Left forelimb (tissue), 1 donor: ENCODE results near the gene GNAI1.

Experiments used
- DNase-seq: peaks from one replicate; pipeline ENCODE4 v3.0.0-alpha.2; 2018; ENCODE audit warnings: low spot score

Gene GNAI1

GRCh38 chr7:80159802-80160201 is 25.2 kb downstream of the GNAI1 start:
- no peak for DNase-seq

- DNase-seq: no peak
These were observed 26.8 kb downstream of the GNAI1 start for GRCh38 chr7:80161466-80161865.

- DNase-seq: no peak
These were observed 30.5 kb downstream of the GNAI1 start for GRCh38 chr7:80165177-80165576.

- DNase-seq: no peak
These were observed 35.8 kb downstream of the GNAI1 start for GRCh38 chr7:80170445-80170844.

- no peak for DNase-seq
These were observed 37.8 kb downstream of the GNAI1 start for GRCh38 chr7:80172387-80172786.

- no peak for DNase-seq
These were observed 41.1 kb downstream of the GNAI1 start for GRCh38 chr7:80175744-80176143.

- no peak for DNase-seq
These were observed 46.8 kb downstream of the GNAI1 start for GRCh38 chr7:80181411-80181810.

- DNase-seq: no peak
These were observed 48.1 kb downstream of the GNAI1 start for GRCh38 chr7:80182630-80183276.

GRCh38 chr7:80183351-80183750 is 48.7 kb downstream of the GNAI1 start:
- DNase-seq: no peak

- DNase-seq: no peak
These were observed 49.5 kb downstream of the GNAI1 start for GRCh38 chr7:80183900-80184685.

GRCh38 chr7:80184693-80185092 is 50.1 kb downstream of the GNAI1 start:
- no peak for DNase-seq

- DNase-seq: no peak
These were observed 50.9 kb downstream of the GNAI1 start for GRCh38 chr7:80185571-80185970.

GRCh38 chr7:80186721-80187120 is 52.1 kb downstream of the GNAI1 start:
- no peak for DNase-seq

GRCh38 chr7:80187279-80187678 is 52.6 kb downstream of the GNAI1 start:
- no peak for DNase-seq

GRCh38 chr7:80187727-80188126 is 53.1 kb downstream of the GNAI1 start:
- DNase-seq: no peak

GRCh38 chr7:80189638-80190037 is 55.0 kb downstream of the GNAI1 start:
- no peak for DNase-seq

GRCh38 chr7:80197627-80198026 is 63.0 kb downstream of the GNAI1 start:
- no peak for DNase-seq

GRCh38 chr7:80199051-80199450 is 64.4 kb downstream of the GNAI1 start:
- no peak for DNase-seq

GRCh38 chr7:80204454-80204853 is 69.8 kb downstream of the GNAI1 start:
- DNase-seq: no peak

GRCh38 chr7:80204919-80205318 is 70.3 kb downstream of the GNAI1 start:
- no peak for DNase-seq

GRCh38 chr7:80206763-80207162 is 72.1 kb downstream of the GNAI1 start:
- no peak for DNase-seq

- DNase-seq: no peak
These were observed 72.9 kb downstream of the GNAI1 start for GRCh38 chr7:80207501-80207900.

GRCh38 chr7:80208700-80209099 is 74.1 kb downstream of the GNAI1 start:
- no peak for DNase-seq

- no peak for DNase-seq
These were observed 75.8 kb downstream of the GNAI1 start for GRCh38 chr7:80210400-80210799.
